H1 (cell line): Measurements from ENCODE around the gene HK1. TPM values are rescaled to one million over a fixed set of nuclear protein-coding genes. Genes with fewer than 3 reads are reported as not detected.

Source experiments
- CTCF ChIA-PET: fragments of 300-600 bp; sonication (Branson Sonifier 250); formaldehyde crosslinking; loops from one replicate; lab custom pipeline; 2021; ENCODE audit not compliant: partially characterized antibody; lab: Charles Lee
- POLR2A ChIA-PET: fragments of 300-600 bp; sonication (Branson Sonifier 250); formaldehyde crosslinking; loops from one replicate; lab custom pipeline; 2021; ENCODE audit warnings: inconsistent platforms; ENCODE audit not compliant: partially characterized antibody; lab: Charles Lee
- DNase-seq, 2 experiments: peaks; one replicate each; pipeline versions ENCODE4 v3.0.0 to v3.0.0-alpha.2; 2010 to 2022; ENCODE audit warnings: low spot score in 2 of 2, low read depth in 1 of 2, mixed read lengths in 1 of 2
- FAIRE-seq: peaks from 2 replicates; lab custom pipeline; 2011; peaks lifted over from hg19 to GRCh38; lab: Jason Lieb, UNC
- H2AFZ ChIP-seq: 2 replicates; pipeline ENCODE4 v1.8.1; 2012; ENCODE audit warnings: low read length, inconsistent platforms
- H2AK5ac ChIP-seq: 2 replicates; pipeline ENCODE4 v1.6.1; 2013; ENCODE audit warnings: low read depth, low read length
- H2BK120ac ChIP-seq: replicated peaks from 2 replicates; pipeline ENCODE3; 2013; ENCODE audit warnings: low read depth, low read length, inconsistent platforms
- H2BK12ac ChIP-seq: 2 replicates; pipeline ENCODE4 v1.6.1; 2013; ENCODE audit warnings: low read depth, low read length
- H2BK15ac ChIP-seq: 2 replicates; pipeline ENCODE4 v1.6.1; 2013; ENCODE audit warnings: low read length
- H2BK20ac ChIP-seq: 2 replicates; pipeline ENCODE4 v1.6.1; 2013; ENCODE audit warnings: low read length
- H2BK5ac ChIP-seq: 2 replicates; pipeline ENCODE4 v1.6.1; 2013; ENCODE audit warnings: low read depth, low read length
- H3K14ac ChIP-seq: 2 replicates; pipeline ENCODE4 v1.6.1; 2013; ENCODE audit warnings: inconsistent platforms; ENCODE audit not compliant: insufficient read length
- H3K18ac ChIP-seq: 2 replicates; pipeline ENCODE4 v1.6.1; 2013; ENCODE audit warnings: low read length; ENCODE audit errors: extremely low read depth
- H3K23ac ChIP-seq: 2 replicates; pipeline ENCODE4 v1.6.1; 2013; ENCODE audit warnings: inconsistent platforms; ENCODE audit not compliant: insufficient read length
- H3K23me2 ChIP-seq: 2 replicates; pipeline ENCODE4 v1.6.1; 2013; ENCODE audit warnings: low read depth, low read length
- H3K27ac ChIP-seq: 2 replicates; pipeline ENCODE4 v1.6.1; 2011; ENCODE audit warnings: low read depth, low read length, inconsistent platforms
- H3K27me3 ChIP-seq, 4 experiments: replicated peaks in 1 of 4; 1 replicate in 1 of 4; 2 replicates in 3 of 4; pipeline versions ENCODE4 v1.6.1 to v1.8.1; 2011 to 2013; ENCODE audit warnings: low read length in 3 of 4, mild to moderate bottlenecking in 3 of 4, inconsistent platforms in 2 of 4, mixed read lengths in 2 of 4, moderate library complexity in 1 of 4; ENCODE audit not compliant: control insufficient read depth in 3 of 4, insufficient read depth in 3 of 4; ENCODE audit errors: extremely low read depth in 1 of 4
- H3K36me3 ChIP-seq, 4 experiments: 2 replicates each; pipeline versions ENCODE4 v1.6.1 to v1.8.1; 2011 to 2013; ENCODE audit warnings: mild to moderate bottlenecking in 4 of 4, low read length in 3 of 4, moderate library complexity in 2 of 4, control low read depth in 1 of 4, inconsistent platforms in 1 of 4; ENCODE audit not compliant: insufficient read depth in 4 of 4, control insufficient read depth in 2 of 4
- H3K4ac ChIP-seq: replicated peaks from 2 replicates; pipeline ENCODE3; 2013; ENCODE audit warnings: low read length, low read depth, mixed read lengths, inconsistent platforms; ENCODE audit not compliant: insufficient read length
- H3K4me1 ChIP-seq, 4 experiments: replicated peaks in 1 of 4; 1 replicate in 1 of 4; 2 replicates in 3 of 4; pipeline versions ENCODE4 v1.6.1 to v1.8.1; 2011 to 2013; ENCODE audit warnings: low read length in 3 of 4, inconsistent platforms in 2 of 4, mixed read lengths in 1 of 4; ENCODE audit not compliant: insufficient read depth in 4 of 4, control insufficient read depth in 3 of 4
- H3K4me2 ChIP-seq, 2 experiments: 2 replicates each; pipeline versions ENCODE4 v1.6.1 to v1.8.1; 2011 to 2013; ENCODE audit warnings: low read depth in 2 of 2, low read length in 2 of 2, control low read depth in 1 of 2, inconsistent platforms in 1 of 2, mild to moderate bottlenecking in 1 of 2; ENCODE audit not compliant: insufficient read depth in 1 of 2
- H3K4me3 ChIP-seq, 4 experiments: fragments of 200-600, 300-600 bp in 1 of 4; sonication (generic), shearing (Covaris generic), sonication (Bioruptor Twin) in 1 of 4; 2 replicates each; pipeline versions ENCODE4 v1.5.1 to v1.8.1; 2011 to 2016; ENCODE audit warnings: low read length in 4 of 4, low read depth in 3 of 4, control low read depth in 2 of 4, inconsistent platforms in 2 of 4, mild to moderate bottlenecking in 2 of 4, mixed read lengths in 1 of 4, moderate library complexity in 1 of 4; ENCODE audit not compliant: insufficient read depth in 2 of 4; ENCODE audit errors: extremely low read depth in 1 of 4
- H3K56ac ChIP-seq: replicated peaks from 2 replicates; pipeline ENCODE3; 2013; ENCODE audit warnings: low read depth, mild to moderate bottlenecking, mixed read lengths, low read length, inconsistent platforms; ENCODE audit not compliant: insufficient read length
- H3K79me1 ChIP-seq: 2 replicates; pipeline ENCODE4 v1.6.1; 2013; ENCODE audit warnings: low read depth, low read length, control low read depth
- H3K79me2 ChIP-seq, 2 experiments: 2 replicates each; pipeline versions ENCODE4 v1.6.1 to v1.8.1; 2012 to 2013; ENCODE audit warnings: low read length in 2 of 2, mild to moderate bottlenecking in 2 of 2, inconsistent platforms in 1 of 2; ENCODE audit not compliant: insufficient read depth in 2 of 2, control insufficient read depth in 1 of 2
- H3K9ac ChIP-seq, 4 experiments: replicated peaks in 1 of 4; 1 replicate in 1 of 4; 2 replicates in 3 of 4; pipeline versions ENCODE4 v1.6.1 to v1.8.1; 2011 to 2013; ENCODE audit warnings: low read depth in 3 of 4, low read length in 3 of 4, control low read depth in 2 of 4, mild to moderate bottlenecking in 2 of 4, moderate library complexity in 2 of 4, inconsistent platforms in 1 of 4; ENCODE audit errors: extremely low read depth in 1 of 4
- H3K9me3 ChIP-seq, 2 experiments: 2 replicates each; pipeline versions ENCODE4 v1.6.1 to v1.8.1; 2012 to 2013; ENCODE audit warnings: mild to moderate bottlenecking in 2 of 2, moderate library complexity in 2 of 2, control low read depth in 1 of 2, inconsistent platforms in 1 of 2, low read depth in 1 of 2, low read length in 1 of 2, mixed read lengths in 1 of 2; ENCODE audit not compliant: insufficient read depth in 2 of 2
- H4K20me1 ChIP-seq, 2 experiments: replicated peaks in 1 of 2; 2 replicates each; pipeline versions ENCODE3 to v1.8.1; 2011 to 2013; ENCODE audit warnings: inconsistent platforms in 2 of 2, low read length in 2 of 2, mild to moderate bottlenecking in 1 of 2; ENCODE audit not compliant: insufficient read depth in 2 of 2, control insufficient read depth in 1 of 2
- H4K5ac ChIP-seq: 2 replicates; pipeline ENCODE4 v1.6.1; 2013; ENCODE audit warnings: low read length, low read depth, mixed read lengths, inconsistent platforms; ENCODE audit not compliant: insufficient read length
- H4K8ac ChIP-seq: 2 replicates; pipeline ENCODE4 v1.8.0; 2013; ENCODE audit warnings: mild to moderate bottlenecking, moderate library complexity, low read length, inconsistent platforms; ENCODE audit not compliant: insufficient read depth; ENCODE audit errors: extremely low read depth
- H4K91ac ChIP-seq: replicated peaks from 2 replicates; pipeline ENCODE3; 2013; ENCODE audit warnings: low read length, mixed read lengths, inconsistent platforms; ENCODE audit not compliant: insufficient read length
- CTBP2 ChIP-seq: IDR thresholded peaks from 2 replicates; pipeline ENCODE4 v1.7.0; 2011; ENCODE audit warnings: borderline replicate concordance, mild to moderate bottlenecking, moderate library complexity, mixed read lengths, low read length; ENCODE audit not compliant: insufficient read depth, insufficient read length
- JUND ChIP-seq: IDR thresholded peaks from 2 replicates; pipeline ENCODE4 v1.6.1; 2011; ENCODE audit warnings: mild to moderate bottlenecking, improper control_type of control experiment, low read length
- PHF8 ChIP-seq: fragments of 200-600 bp; sonication (generic); conservative IDR thresholded peaks from 2 replicates; pipeline ENCODE4 v1.7.1; 2012; ENCODE audit warnings: low read depth, mild to moderate bottlenecking, inconsistent platforms, low read length, moderate library complexity
- RBBP5 ChIP-seq: IDR thresholded peaks from 2 replicates; pipeline ENCODE4 v1.7.1; 2012; ENCODE audit warnings: low read depth, mild to moderate bottlenecking, inconsistent platforms, low read length, moderate library complexity, borderline replicate concordance
- RXRA ChIP-seq: IDR thresholded peaks from 2 replicates; pipeline ENCODE4 v1.6.1; 2011; ENCODE audit warnings: low read depth, mild to moderate bottlenecking, low read length, moderate library complexity; ENCODE audit not compliant: insufficient read depth
- SIN3A ChIP-seq, 2 experiments: IDR thresholded peaks in 1 of 2; conservative IDR thresholded peaks in 1 of 2; 2 replicates each; pipeline ENCODE4 v1.6.1; 2011 to 2012; ENCODE audit warnings: low read length in 2 of 2, improper control_type of control experiment in 1 of 2, low read depth in 1 of 2, mild to moderate bottlenecking in 1 of 2
- SIRT6 ChIP-seq: IDR thresholded peaks from one replicate; pipeline ENCODE4 v1.7.1; 2012; ENCODE audit warnings: low read length, inconsistent platforms
- TAF1 ChIP-seq: IDR thresholded peaks from 2 replicates; pipeline ENCODE4 v1.6.1; 2011; ENCODE audit warnings: mild to moderate bottlenecking, low read depth, low read length
- WGBS, 2 experiments: shearing (Covaris generic) in 1 of 2; methylation state at CpG; one replicate each; pipeline versions ENCODE4 v1.1.6 to v1.1.7; 2013 to 2015; ENCODE audit warnings: low lambda C conversion rate in 2 of 2, mixed read lengths in 2 of 2, inconsistent platforms in 1 of 2, low coverage in 1 of 2, missing lambda C conversion rate in 1 of 2; ENCODE audit not compliant: insufficient replicate concordance in 2 of 2, insufficient coverage in 1 of 2, insufficient read length in 1 of 2; ENCODE audit errors: extremely low coverage in 1 of 2, missing lambda C conversion rate in 1 of 2; 5-methylcytosine and 5-hydroxymethylcytosine counted together
- polyA plus RNA-seq, 7 experiments: library from polyadenylated mRNA; depleted of rRNA in 3 of 7; stranded (reverse) in 5 of 7; unstranded in 2 of 7; fragments of >200 nt in 5 of 7; fragments of 200-250 nt in 2 of 7; gene quantifications; 1 replicate in 5 of 7; 2 replicates in 1 of 7; 4 replicates in 1 of 7; pipeline versions ENCODE4 v1.2.1 to v1.2.3, GENCODE V29; 2011 to 2013; ENCODE audit warnings: missing spikeins in 2 of 7, mixed read lengths in 2 of 7
- total RNA-seq: library from RNA; stranded (reverse); fragmentation: NEBNext Ultra II Directional; extraction: Animal tissue kit (Norgen Biotek cat#: 25700); gene quantifications from 2 replicates; pipeline ENCODE4 v1.2.1, GENCODE V29; 2021
- TF ChIP-seq, protein P1 (sequence below): IDR thresholded peaks from 2 replicates; pipeline ENCODE4 v1.6.1; 2012; ENCODE audit warnings: inconsistent platforms

HK1 gene
- total and polyA plus RNA-seq, 2 of the 8 experiments (the other 6 are each of a cell fraction or from before 2014, with no cell fraction given): 55.8 to 247 TPM

- no peaks in the 10 kb centered on the region for H3K27me3 ChIP-seq
- no peak overlapping the region for H3K4me3 ChIP-seq
- H2BK12ac ChIP-seq: no peak overlapping the region
- H3K4ac ChIP-seq: no peak overlapping the region
- no peak overlapping the region for H3K9ac ChIP-seq
- H3K27ac ChIP-seq: no peak overlapping the region
- no peak overlapping the region for H3K56ac ChIP-seq
- H3K79me2 ChIP-seq: peaks cover 0 to 70% of the 10 kb centered on the region in 2 experiments; a peak in 2 of 4 replicates
- H2BK15ac ChIP-seq: no peak overlapping the region
- no peaks in the 10 kb centered on the region for H3K23me2 ChIP-seq
- H2AK5ac ChIP-seq: no peak overlapping the region
- H3K4me2 ChIP-seq: no peak overlapping the region
- H3K9me3 ChIP-seq: no peaks in the 10 kb centered on the region
- no peak overlapping the region for H2AFZ ChIP-seq
- H4K20me1 ChIP-seq: no peaks in the 10 kb centered on the region
- WGBS, 2 experiments: 90% methylated on average over 4 of the region's 4 CpGs; no CpG with 5 or more reads in 1 of the 2 experiments
- H2BK20ac ChIP-seq: no peak overlapping the region
- CTCF ChIA-PET: interaction anchor here (0.6 to 3.1 kb wide), 9 partner anchors 10 to 397 kb away, joined by 3 to 16 read pairs (median 4); partner anchors contain the start of gene DDX21
- H3K36me3 ChIP-seq: peaks cover 0 to 7% (median 1%) of the 10 kb centered on the region in 4 experiments; a peak in 4 of 8 replicates
- no peak overlapping the region for H3K18ac ChIP-seq
- no peak for FAIRE-seq
- POLR2A ChIA-PET: interaction anchor here (1.4 kb wide), 1 partner anchor 13 kb away, joined by 3 read pairs; no protein-coding TSS in a partner anchor
- no peak overlapping the region for H3K14ac ChIP-seq
- H3K79me1 ChIP-seq: peaks cover 4% of the 10 kb centered on the region
- peaks cover 0 to 8% (median 3%) of the 10 kb centered on the region in 4 experiments; a peak in 3 of 7 replicates for H3K4me1 ChIP-seq
- no peak overlapping the region for H2BK120ac ChIP-seq
- no peak overlapping the region for H4K91ac ChIP-seq
- TF ChIP-seq TAF1: no peak
- no peak for TF ChIP-seq RXRA
- TF ChIP-seq PHF8: no peak
- no peak for TF ChIP-seq JUND
- no peak for TF ChIP-seq SIN3A (conservative IDR thresholded peaks at IDR 0.05 in 1 of 2, IDR thresholded peaks at IDR 0.05 in 1 of 2; ENCODE audit: low read depth in 1 of 2, low read length in 2 of 2)
- TF ChIP-seq, protein P1, sequence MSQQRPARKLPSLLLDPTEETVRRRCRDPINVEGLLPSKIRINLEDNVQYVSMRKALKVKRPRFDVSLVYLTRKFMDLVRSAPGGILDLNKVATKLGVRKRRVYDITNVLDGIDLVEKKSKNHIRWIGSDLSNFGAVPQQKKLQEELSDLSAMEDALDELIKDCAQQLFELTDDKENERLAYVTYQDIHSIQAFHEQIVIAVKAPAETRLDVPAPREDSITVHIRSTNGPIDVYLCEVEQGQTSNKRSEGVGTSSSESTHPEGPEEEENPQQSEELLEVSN: no peak
- TF ChIP-seq CTBP2: no peak
- no peak for TF ChIP-seq RBBP5
- no peak for TF ChIP-seq SIRT6
- TF ChIP-seq, all 59 proteins: peak for 0
- no peak for DNase-seq
- H2BK5ac ChIP-seq: no peak overlapping the region
- H4K5ac ChIP-seq: no peak overlapping the region
- H4K8ac ChIP-seq: no peak overlapping the region
- no peak overlapping the region for H3K23ac ChIP-seq
Measured at GRCh38 chr10:69352569-69353264, 74.4 kb downstream of the HK1 start.
